OCI-LY1 (cell line): ENCODE results near the gene ARHGAP10.

ENCODE experiments used
- H2AFZ ChIP-seq: fragments of 200-600 bp; sonication (generic), shearing (Covaris generic); 2 replicates; pipeline ENCODE4 v1.6.0; 2014; ENCODE audit warnings: antibody characterized with exemption, mild to moderate bottlenecking, low read length
- H3F3A ChIP-seq: fragments of 200-600 bp; sonication (generic), shearing (Covaris generic); 2 replicates; pipeline ENCODE4 v1.6.0; 2014; ENCODE audit warnings: mild to moderate bottlenecking, antibody characterized with exemption, low read length, moderate library complexity; ENCODE audit not compliant: insufficient read depth
- H3K27ac ChIP-seq: fragments of 200-600 bp; sonication (generic); 2 replicates; pipeline ENCODE4 v1.5.1; 2014; ENCODE audit warnings: low read length, mixed run types, mild to moderate bottlenecking, low read depth; ENCODE audit not compliant: poor library complexity, severe bottlenecking
- H3K27me3 ChIP-seq: fragments of 200-600 bp; sonication (generic); 2 replicates; pipeline ENCODE4 v1.6.0; 2014; ENCODE audit warnings: antibody characterized with exemption, mild to moderate bottlenecking, low read length, moderate library complexity; ENCODE audit not compliant: insufficient read depth
- H3K36me3 ChIP-seq: fragments of 200-600 bp; sonication (generic); 2 replicates; pipeline ENCODE4 v1.6.1; 2014; ENCODE audit warnings: mild to moderate bottlenecking, antibody characterized with exemption, low read length, moderate library complexity, mixed read lengths; ENCODE audit not compliant: insufficient read depth
- H3K4me1 ChIP-seq: fragments of 200-600 bp; sonication (generic); 2 replicates; pipeline ENCODE4 v1.5.1; 2014; ENCODE audit warnings: mild to moderate bottlenecking, low read length, moderate library complexity; ENCODE audit not compliant: insufficient read depth, severe bottlenecking
- H3K4me2 ChIP-seq: fragments of 200-600 bp; sonication (generic), shearing (Covaris generic); 2 replicates; pipeline ENCODE4 v1.6.1; 2014; ENCODE audit warnings: low read length
- H3K4me3 ChIP-seq: fragments of 200-600 bp; sonication (generic); 2 replicates; pipeline ENCODE4 v1.5.1; 2014; ENCODE audit warnings: low read length, low read depth, mild to moderate bottlenecking, mixed read lengths; ENCODE audit not compliant: poor library complexity, severe bottlenecking
- H3K79me2 ChIP-seq: fragments of 200-600 bp; shearing (Covaris generic); 2 replicates; pipeline ENCODE4 v1.6.1; 2016; ENCODE audit warnings: mixed run types, low read length, mixed read lengths; ENCODE audit not compliant: insufficient read depth
- H3K9ac ChIP-seq: fragments of 200-600 bp; sonication (generic), shearing (Covaris generic); 2 replicates; pipeline ENCODE4 v1.6.1; 2014; ENCODE audit warnings: mild to moderate bottlenecking, low read length, mixed read lengths
- H3K9me2 ChIP-seq: fragments of 200-600 bp; sonication (generic), shearing (Covaris generic); 2 replicates; pipeline ENCODE4 v1.6.1; 2014; ENCODE audit warnings: low read depth, mild to moderate bottlenecking, low read length, mixed read lengths
- H3K9me3 ChIP-seq: fragments of 200-600 bp; shearing (Covaris generic); 2 replicates; pipeline ENCODE4 v1.6.1; 2014; ENCODE audit warnings: low read length, mixed read lengths
- H4K20me1 ChIP-seq: fragments of 200-600 bp; sonication (generic), shearing (Covaris generic); 2 replicates; pipeline ENCODE4 v1.6.0; 2016; ENCODE audit warnings: mild to moderate bottlenecking, low read length; ENCODE audit not compliant: insufficient read depth
- CTCF ChIP-seq: fragments of 200-600 bp; sonication (generic), shearing (Covaris generic); IDR thresholded peaks from 2 replicates; pipeline ENCODE4 v1.5.1; 2017; ENCODE audit warnings: mild to moderate bottlenecking, antibody characterized with exemption, low read length, moderate library complexity, mixed read lengths
- EZH2 ChIP-seq: fragments of 200-600 bp; sonication (generic), shearing (Covaris generic); IDR thresholded peaks from 2 replicates; pipeline ENCODE4 v1.8.0; 2017; ENCODE audit warnings: borderline replicate concordance, mixed run types, mild to moderate bottlenecking, antibody characterized with exemption, low read length, moderate library complexity, mixed read lengths

The ARHGAP10 gene

GRCh38 chr4:147693218-147693617, 38.7 kb upstream of the ARHGAP10 start:
- Histone ChIP-seq H3K36me3 (no peaks in the 10 kb centered on the region), H3K27ac (no peak overlapping the region), H4K20me1 (no peaks in the 10 kb centered on the region), H3K9me2 (no peaks in the 10 kb centered on the region), H3F3A (no peaks in the 10 kb centered on the region), H3K9ac (no peak overlapping the region), H3K79me2 (no peaks in the 10 kb centered on the region), H2AFZ (no peak overlapping the region), H3K9me3 (no peaks in the 10 kb centered on the region), H3K4me1 (no peaks in the 10 kb centered on the region), H3K27me3 (no peaks in the 10 kb centered on the region), H3K4me3 (no peak overlapping the region), H3K4me2 (no peak overlapping the region)
- TF ChIP-seq EZH2 (no peak), CTCF (no peak)

- Histone ChIP-seq H3K79me2 (no peaks in the 10 kb centered on the region), H3K4me1 (no peaks in the 10 kb centered on the region), H3K9me3 (no peaks in the 10 kb centered on the region), H3K4me3 (no peak overlapping the region), H3K4me2 (no peak overlapping the region), H3K36me3 (no peaks in the 10 kb centered on the region), H4K20me1 (no peaks in the 10 kb centered on the region), H3K27me3 (no peaks in the 10 kb centered on the region), H3K9me2 (no peaks in the 10 kb centered on the region), H3F3A (no peaks in the 10 kb centered on the region), H3K9ac (no peak overlapping the region), H3K27ac (no peak overlapping the region), H2AFZ (no peak overlapping the region)
- TF ChIP-seq CTCF (no peak), EZH2 (no peak)
Measured at GRCh38 chr4:147696866-147697265, 35.0 kb upstream of the ARHGAP10 start.

- H3K4me3 ChIP-seq: no peak overlapping the region
- no peaks in the 10 kb centered on the region for H3K79me2 ChIP-seq
- no peaks in the 10 kb centered on the region for H3K36me3 ChIP-seq
- H3K9ac ChIP-seq: no peak overlapping the region
- H3K27ac ChIP-seq: no peak overlapping the region
- H4K20me1 ChIP-seq: no peaks in the 10 kb centered on the region
- H3K4me1 ChIP-seq: no peaks in the 10 kb centered on the region
- H2AFZ ChIP-seq: no peak overlapping the region
- H3K9me3 ChIP-seq: no peaks in the 10 kb centered on the region
- no peaks in the 10 kb centered on the region for H3K9me2 ChIP-seq
- TF ChIP-seq EZH2: no peak
- no peaks in the 10 kb centered on the region for H3F3A ChIP-seq
- H3K27me3 ChIP-seq: no peaks in the 10 kb centered on the region
- no peak overlapping the region for H3K4me2 ChIP-seq
Measured at GRCh38 chr4:147704846-147705245, 27.0 kb upstream of the ARHGAP10 start.

GRCh38 chr4:147707892-147708672, 23.8 kb upstream of the ARHGAP10 start:
- H3K27me3 ChIP-seq: no peaks in the 10 kb centered on the region
- no peak overlapping the region for H3K4me2 ChIP-seq
- no peaks in the 10 kb centered on the region for H4K20me1 ChIP-seq
- no peak overlapping the region for H3K4me3 ChIP-seq
- no peaks in the 10 kb centered on the region for H3K9me3 ChIP-seq
- no peak overlapping the region for H2AFZ ChIP-seq
- no peaks in the 10 kb centered on the region for H3K4me1 ChIP-seq
- no peaks in the 10 kb centered on the region for H3K9me2 ChIP-seq
- H3K79me2 ChIP-seq: no peaks in the 10 kb centered on the region
- no peaks in the 10 kb centered on the region for H3F3A ChIP-seq
- no peak overlapping the region for H3K9ac ChIP-seq
- H3K27ac ChIP-seq: no peak overlapping the region
- TF ChIP-seq EZH2: no peak
- peak; percentile 89 for TF ChIP-seq CTCF
- H3K36me3 ChIP-seq: no peaks in the 10 kb centered on the region
